ENCODE data around the gene MAFG. TPM values are rescaled to one million over a fixed set of nuclear protein-coding genes. Genes with fewer than 3 reads are reported as not detected.
A peak's percentile ranks its signal among the peaks of the same experiment; 100 is the strongest.

Gene MAFG
- total and polyA plus RNA-seq, 2 of the 13 experiments (the other 11 are each of a cell fraction or from before 2014, with no cell fraction given), result 14.5 to 20.0 TPM

GRCh38 chr17:81870131-81870980, 57.2 kb downstream of the MAFG start (continued):
- TF ChIP-seq, protein P1, sequence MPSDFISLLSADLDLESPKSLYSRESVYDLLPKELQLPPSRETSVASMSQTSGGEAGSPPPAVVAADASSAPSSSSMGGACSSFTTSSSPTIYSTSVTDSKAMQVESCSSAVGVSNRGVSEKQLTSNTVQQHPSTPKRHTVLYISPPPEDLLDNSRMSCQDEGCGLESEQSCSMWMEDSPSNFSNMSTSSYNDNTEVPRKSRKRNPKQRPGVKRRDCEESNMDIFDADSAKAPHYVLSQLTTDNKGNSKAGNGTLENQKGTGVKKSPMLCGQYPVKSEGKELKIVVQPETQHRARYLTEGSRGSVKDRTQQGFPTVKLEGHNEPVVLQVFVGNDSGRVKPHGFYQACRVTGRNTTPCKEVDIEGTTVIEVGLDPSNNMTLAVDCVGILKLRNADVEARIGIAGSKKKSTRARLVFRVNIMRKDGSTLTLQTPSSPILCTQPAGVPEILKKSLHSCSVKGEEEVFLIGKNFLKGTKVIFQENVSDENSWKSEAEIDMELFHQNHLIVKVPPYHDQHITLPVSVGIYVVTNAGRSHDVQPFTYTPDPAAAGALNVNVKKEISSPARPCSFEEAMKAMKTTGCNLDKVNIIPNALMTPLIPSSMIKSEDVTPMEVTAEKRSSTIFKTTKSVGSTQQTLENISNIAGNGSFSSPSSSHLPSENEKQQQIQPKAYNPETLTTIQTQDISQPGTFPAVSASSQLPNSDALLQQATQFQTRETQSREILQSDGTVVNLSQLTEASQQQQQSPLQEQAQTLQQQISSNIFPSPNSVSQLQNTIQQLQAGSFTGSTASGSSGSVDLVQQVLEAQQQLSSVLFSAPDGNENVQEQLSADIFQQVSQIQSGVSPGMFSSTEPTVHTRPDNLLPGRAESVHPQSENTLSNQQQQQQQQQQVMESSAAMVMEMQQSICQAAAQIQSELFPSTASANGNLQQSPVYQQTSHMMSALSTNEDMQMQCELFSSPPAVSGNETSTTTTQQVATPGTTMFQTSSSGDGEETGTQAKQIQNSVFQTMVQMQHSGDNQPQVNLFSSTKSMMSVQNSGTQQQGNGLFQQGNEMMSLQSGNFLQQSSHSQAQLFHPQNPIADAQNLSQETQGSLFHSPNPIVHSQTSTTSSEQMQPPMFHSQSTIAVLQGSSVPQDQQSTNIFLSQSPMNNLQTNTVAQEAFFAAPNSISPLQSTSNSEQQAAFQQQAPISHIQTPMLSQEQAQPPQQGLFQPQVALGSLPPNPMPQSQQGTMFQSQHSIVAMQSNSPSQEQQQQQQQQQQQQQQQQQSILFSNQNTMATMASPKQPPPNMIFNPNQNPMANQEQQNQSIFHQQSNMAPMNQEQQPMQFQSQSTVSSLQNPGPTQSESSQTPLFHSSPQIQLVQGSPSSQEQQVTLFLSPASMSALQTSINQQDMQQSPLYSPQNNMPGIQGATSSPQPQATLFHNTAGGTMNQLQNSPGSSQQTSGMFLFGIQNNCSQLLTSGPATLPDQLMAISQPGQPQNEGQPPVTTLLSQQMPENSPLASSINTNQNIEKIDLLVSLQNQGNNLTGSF (CRISPR knock-in tag; IDR thresholded peaks at IDR 0.05), result peak; percentile 67; the same call in 1 of the 2 replicates
- TF ChIP-seq ZNF780A (CRISPR knock-in tag; IDR thresholded peaks at IDR 0.05), result 0 out of 2 replicates have a peak, but pooled peaks have one; percentile 65
- TF ChIP-seq ZKSCAN5 (CRISPR knock-in tag; IDR thresholded peaks at IDR 0.05), result 0 out of 2 replicates have a peak, but pooled peaks have one; percentile 54
- TF ChIP-seq ZBTB43 (CRISPR knock-in tag; conservative IDR thresholded peaks at IDR 0.05), result peak; percentile 45; the same call in 1 of the 2 replicates
- peak; percentile 76 for TF ChIP-seq KDM2A (CRISPR knock-in tag; IDR thresholded peaks at IDR 0.05; ENCODE audit: borderline replicate concordance, low read depth)
- TF ChIP-seq PHF20 (CRISPR knock-in tag; IDR thresholded peaks at IDR 0.05), result peak; percentile 46; the same call in 1 of the 2 replicates
- TF ChIP-seq, protein P2, sequence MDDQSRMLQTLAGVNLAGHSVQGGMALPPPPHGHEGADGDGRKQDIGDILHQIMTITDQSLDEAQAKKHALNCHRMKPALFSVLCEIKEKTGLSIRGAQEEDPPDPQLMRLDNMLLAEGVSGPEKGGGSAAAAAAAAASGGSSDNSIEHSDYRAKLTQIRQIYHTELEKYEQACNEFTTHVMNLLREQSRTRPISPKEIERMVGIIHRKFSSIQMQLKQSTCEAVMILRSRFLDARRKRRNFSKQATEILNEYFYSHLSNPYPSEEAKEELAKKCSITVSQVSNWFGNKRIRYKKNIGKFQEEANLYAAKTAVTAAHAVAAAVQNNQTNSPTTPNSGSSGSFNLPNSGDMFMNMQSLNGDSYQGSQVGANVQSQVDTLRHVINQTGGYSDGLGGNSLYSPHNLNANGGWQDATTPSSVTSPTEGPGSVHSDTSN (CRISPR knock-in tag; IDR thresholded peaks at IDR 0.05; ENCODE audit: borderline replicate concordance), result peak; percentile 40; the same call in 1 of the 2 replicates
- peak; percentile 84 for TF ChIP-seq AGO1 (IDR thresholded peaks at IDR 0.05; ENCODE audit: low read depth, low read length, poor library complexity, severe bottlenecking)
- TF ChIP-seq, protein P3, sequence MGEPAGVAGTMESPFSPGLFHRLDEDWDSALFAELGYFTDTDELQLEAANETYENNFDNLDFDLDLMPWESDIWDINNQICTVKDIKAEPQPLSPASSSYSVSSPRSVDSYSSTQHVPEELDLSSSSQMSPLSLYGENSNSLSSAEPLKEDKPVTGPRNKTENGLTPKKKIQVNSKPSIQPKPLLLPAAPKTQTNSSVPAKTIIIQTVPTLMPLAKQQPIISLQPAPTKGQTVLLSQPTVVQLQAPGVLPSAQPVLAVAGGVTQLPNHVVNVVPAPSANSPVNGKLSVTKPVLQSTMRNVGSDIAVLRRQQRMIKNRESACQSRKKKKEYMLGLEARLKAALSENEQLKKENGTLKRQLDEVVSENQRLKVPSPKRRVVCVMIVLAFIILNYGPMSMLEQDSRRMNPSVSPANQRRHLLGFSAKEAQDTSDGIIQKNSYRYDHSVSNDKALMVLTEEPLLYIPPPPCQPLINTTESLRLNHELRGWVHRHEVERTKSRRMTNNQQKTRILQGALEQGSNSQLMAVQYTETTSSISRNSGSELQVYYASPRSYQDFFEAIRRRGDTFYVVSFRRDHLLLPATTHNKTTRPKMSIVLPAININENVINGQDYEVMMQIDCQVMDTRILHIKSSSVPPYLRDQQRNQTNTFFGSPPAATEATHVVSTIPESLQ (CRISPR knock-in tag; conservative IDR thresholded peaks at IDR 0.05), result no peak
- TF ChIP-seq ZNF451 (CRISPR knock-in tag; IDR thresholded peaks at IDR 0.05), result 0 out of 2 replicates have a peak, but pooled peaks have one; percentile 39
- peak; percentile 47; the same call in 1 of the 2 replicates for TF ChIP-seq HOXA5 (CRISPR knock-in tag; IDR thresholded peaks at IDR 0.05)
- TF ChIP-seq ZNF720 (CRISPR knock-in tag; IDR thresholded peaks at IDR 0.05), result no peak
- TF ChIP-seq PATZ1 (CRISPR knock-in tag; IDR thresholded peaks at IDR 0.05), result peak; percentile 64
- peak; percentile 44 for TF ChIP-seq BRF2 (CRISPR knock-in tag; IDR thresholded peaks at IDR 0.05)

Measured in HepG2 (cell line).